Chondrocyte (in vitro differentiated cells): ENCODE data around the gene GFI1. TPM values are rescaled to one million over a fixed set of nuclear protein-coding genes. Genes with fewer than 3 reads are reported as not detected.

Experiments used
- DNase-seq: peaks from one replicate; pipeline ENCODE4 v3.0.0; 2021; ENCODE audit warnings: mixed read lengths, low spot score
- H3K27ac Mint-ChIP-seq: one replicate; pipeline ENCODE4 v1.8.0; 2021; ENCODE audit warnings: mild to moderate bottlenecking, moderate library complexity, mixed read lengths; ENCODE audit not compliant: unreplicated experiment
- H3K27me3 Mint-ChIP-seq: 2 replicates; pipeline ENCODE4 v1.8.0; 2021; ENCODE audit warnings: low read depth, mixed read lengths
- H3K36me3 Mint-ChIP-seq: 2 replicates; pipeline ENCODE4 v1.8.0; 2021; ENCODE audit warnings: low read depth, mixed read lengths
- H3K4me1 Mint-ChIP-seq: 2 replicates; pipeline ENCODE4 v1.8.0; 2021; ENCODE audit warnings: low read depth, mild to moderate bottlenecking, mixed read lengths
- H3K4me3 Mint-ChIP-seq: one replicate; pipeline ENCODE4 v1.8.0; 2021; ENCODE audit warnings: mild to moderate bottlenecking, moderate library complexity, mixed read lengths; ENCODE audit not compliant: unreplicated experiment
- H3K9me3 Mint-ChIP-seq: 2 replicates; pipeline ENCODE4 v1.8.0; 2021; ENCODE audit warnings: low read depth, mixed read lengths
- total RNA-seq: library from RNA; stranded (reverse); gene quantifications from 3 replicates; pipeline ENCODE4 v1.2.1, GENCODE V29; 2021
- TF ChIP-seq, protein P1 (sequence below): fragments of 200-600 bp; sonication (generic); IDR thresholded peaks from 2 replicates; pipeline ENCODE4 v1.5.0; 2021; ENCODE audit warnings: antibody characterized with exemption, mild to moderate bottlenecking, moderate library complexity

The GFI1 gene
- total RNA-seq, 1 donor from 2014 or later, result not detected

DNA sequence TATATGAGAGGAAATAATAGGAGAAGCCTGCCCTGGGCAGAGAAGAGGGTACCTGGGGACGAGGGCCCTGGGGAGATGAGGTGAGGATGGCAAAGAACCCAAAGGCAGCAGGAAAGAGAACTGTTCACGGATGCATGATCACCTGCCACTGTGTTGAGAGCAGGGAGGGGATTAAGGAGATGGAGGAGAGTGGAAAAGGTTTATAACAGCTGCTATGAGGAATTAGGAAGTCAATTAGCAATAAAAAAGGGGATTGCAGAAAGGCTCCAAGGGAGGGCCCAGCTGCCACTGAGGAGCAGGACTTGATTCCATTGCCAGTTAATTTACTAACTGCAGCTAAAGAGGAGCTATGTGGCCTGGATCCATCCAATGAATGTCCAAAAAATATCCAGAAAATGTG lies 61.1 kb downstream of the GFI1 start:
- Mint-ChIP-seq H3K9me3 (no peaks in the 10 kb centered on the region), H3K27me3 (peaks cover 3% of the 10 kb centered on the region), H3K4me1 (no peaks in the 10 kb centered on the region), H3K36me3 (no peaks in the 10 kb centered on the region), H3K4me3 (no peak overlapping the region), H3K27ac (no peak overlapping the region)
- DNase-seq, result no peak
- TF ChIP-seq, protein P1, sequence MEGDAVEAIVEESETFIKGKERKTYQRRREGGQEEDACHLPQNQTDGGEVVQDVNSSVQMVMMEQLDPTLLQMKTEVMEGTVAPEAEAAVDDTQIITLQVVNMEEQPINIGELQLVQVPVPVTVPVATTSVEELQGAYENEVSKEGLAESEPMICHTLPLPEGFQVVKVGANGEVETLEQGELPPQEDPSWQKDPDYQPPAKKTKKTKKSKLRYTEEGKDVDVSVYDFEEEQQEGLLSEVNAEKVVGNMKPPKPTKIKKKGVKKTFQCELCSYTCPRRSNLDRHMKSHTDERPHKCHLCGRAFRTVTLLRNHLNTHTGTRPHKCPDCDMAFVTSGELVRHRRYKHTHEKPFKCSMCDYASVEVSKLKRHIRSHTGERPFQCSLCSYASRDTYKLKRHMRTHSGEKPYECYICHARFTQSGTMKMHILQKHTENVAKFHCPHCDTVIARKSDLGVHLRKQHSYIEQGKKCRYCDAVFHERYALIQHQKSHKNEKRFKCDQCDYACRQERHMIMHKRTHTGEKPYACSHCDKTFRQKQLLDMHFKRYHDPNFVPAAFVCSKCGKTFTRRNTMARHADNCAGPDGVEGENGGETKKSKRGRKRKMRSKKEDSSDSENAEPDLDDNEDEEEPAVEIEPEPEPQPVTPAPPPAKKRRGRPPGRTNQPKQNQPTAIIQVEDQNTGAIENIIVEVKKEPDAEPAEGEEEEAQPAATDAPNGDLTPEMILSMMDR, result no peak

Other genes with a start within 250 kb of the GFI1 start
- gene GLMN, start 187.9 kb downstream of the GFI1 start, total RNA-seq, result 6.9 to 12.4 TPM (median 8.0 TPM) in 3 replicates
- 24.5 to 30.5 TPM (median 25.3 TPM) in 3 replicates for gene RPAP2, start 187.9 kb downstream of the GFI1 start, total RNA-seq